ENCODE results near the gene SNPH.

GRCh38 chr20:1322511-1323245 lies 56.6 kb downstream of the SNPH start:
- TF ChIP-seq EP300 (IDR thresholded peaks at IDR 0.05) (no peak), CTCF (IDR thresholded peaks at IDR 0.05) (no peak)
